LNCAP (cell line): Measurements from ENCODE around the gene SCCPDH.
A peak's percentile ranks its signal among the peaks of the same experiment; 100 is the strongest.

Experiments used
- CTCF ChIP-seq: fragments of 450-650 bp; IDR thresholded peaks from 2 replicates; pipeline ENCODE4 v1.5.1; 2017; ENCODE audit warnings: mild to moderate bottlenecking

SCCPDH gene

GRCh38 chr1:246683521-246683920 is 40.7 kb upstream of the SCCPDH start:
- no peak for TF ChIP-seq CTCF

- no peak for TF ChIP-seq CTCF
These were observed 37.2 kb upstream of the SCCPDH start for GRCh38 chr1:246687002-246687401.

- peak; percentile 92 for TF ChIP-seq CTCF
These were observed 34.7 kb upstream of the SCCPDH start for GRCh38 chr1:246689409-246690008.

- no peak for TF ChIP-seq CTCF
These were observed 34.1 kb upstream of the SCCPDH start for GRCh38 chr1:246690100-246690499.

- no peak for TF ChIP-seq CTCF
These were observed 32.4 kb upstream of the SCCPDH start for GRCh38 chr1:246691622-246692495.

- TF ChIP-seq CTCF, result no peak
These were observed 29.1 kb upstream of the SCCPDH start for GRCh38 chr1:246695136-246695535.

GRCh38 chr1:246695666-246696065 is 28.5 kb upstream of the SCCPDH start:
- TF ChIP-seq CTCF, result no peak
